Measurements from ENCODE around the gene TAMALIN. TPM values are rescaled to one million over a fixed set of nuclear protein-coding genes. Genes with fewer than 3 reads are reported as not detected.

The TAMALIN gene
- total RNA-seq, 6 experiments from 2014 or later = 0.24 to 1.00 (median 0.69) TPM

DNA sequence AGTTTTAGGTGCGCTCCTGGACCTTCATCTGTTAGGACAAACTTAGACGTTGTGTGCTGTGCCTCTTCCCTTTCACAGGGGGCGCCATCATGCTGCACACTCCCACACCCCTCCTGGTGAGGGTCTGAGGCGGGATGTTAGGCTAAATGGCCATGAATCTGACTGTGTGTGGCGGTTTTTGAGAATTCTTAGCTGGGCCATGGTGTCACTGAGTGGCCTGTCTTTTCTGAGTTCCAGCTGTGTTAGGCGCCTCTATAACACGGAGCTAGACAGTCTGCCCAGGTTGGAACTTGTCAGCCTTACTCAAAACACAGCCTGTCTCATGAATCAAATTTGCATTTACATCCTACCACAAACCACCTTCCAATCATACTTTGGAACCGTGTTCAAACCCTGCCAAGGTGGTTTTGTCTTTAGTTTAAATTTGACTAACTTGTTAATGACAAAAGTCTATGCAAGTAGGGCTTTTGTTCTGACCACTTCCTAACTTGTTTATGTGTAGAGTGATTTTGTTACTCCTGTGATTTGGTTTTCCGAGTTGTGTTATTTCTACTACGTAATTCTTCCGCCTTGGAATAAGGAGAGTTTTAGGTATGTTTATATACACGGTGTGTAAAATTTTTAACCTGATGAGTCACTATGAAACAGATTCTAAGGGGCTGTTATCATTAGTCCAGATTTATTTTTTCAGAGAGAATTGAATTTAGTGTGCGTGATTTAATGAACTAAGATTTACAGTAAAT is 35.7 kb upstream of the TAMALIN start:
- Mint-ChIP-seq H3K9me3 (no peaks in the 10 kb centered on the region), H3K27me3 (ENCODE audit: insufficient read depth) (no peaks in the 10 kb centered on the region), H3K36me3 (ENCODE audit: low read depth) (peaks cover 12% of the 10 kb centered on the region), H3K4me1 (ENCODE audit: low read depth) (peaks cover 65% of the 10 kb centered on the region), H3K27ac (peak overlapping the region; percentile 69), H3K4me3 (peak overlapping the region; percentile 52)
- DNase-seq = peak; percentile 23
- TF ChIP-seq, protein P1, sequence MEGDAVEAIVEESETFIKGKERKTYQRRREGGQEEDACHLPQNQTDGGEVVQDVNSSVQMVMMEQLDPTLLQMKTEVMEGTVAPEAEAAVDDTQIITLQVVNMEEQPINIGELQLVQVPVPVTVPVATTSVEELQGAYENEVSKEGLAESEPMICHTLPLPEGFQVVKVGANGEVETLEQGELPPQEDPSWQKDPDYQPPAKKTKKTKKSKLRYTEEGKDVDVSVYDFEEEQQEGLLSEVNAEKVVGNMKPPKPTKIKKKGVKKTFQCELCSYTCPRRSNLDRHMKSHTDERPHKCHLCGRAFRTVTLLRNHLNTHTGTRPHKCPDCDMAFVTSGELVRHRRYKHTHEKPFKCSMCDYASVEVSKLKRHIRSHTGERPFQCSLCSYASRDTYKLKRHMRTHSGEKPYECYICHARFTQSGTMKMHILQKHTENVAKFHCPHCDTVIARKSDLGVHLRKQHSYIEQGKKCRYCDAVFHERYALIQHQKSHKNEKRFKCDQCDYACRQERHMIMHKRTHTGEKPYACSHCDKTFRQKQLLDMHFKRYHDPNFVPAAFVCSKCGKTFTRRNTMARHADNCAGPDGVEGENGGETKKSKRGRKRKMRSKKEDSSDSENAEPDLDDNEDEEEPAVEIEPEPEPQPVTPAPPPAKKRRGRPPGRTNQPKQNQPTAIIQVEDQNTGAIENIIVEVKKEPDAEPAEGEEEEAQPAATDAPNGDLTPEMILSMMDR (IDR thresholded peaks at IDR 0.05) = peak; percentile 76

DNA sequence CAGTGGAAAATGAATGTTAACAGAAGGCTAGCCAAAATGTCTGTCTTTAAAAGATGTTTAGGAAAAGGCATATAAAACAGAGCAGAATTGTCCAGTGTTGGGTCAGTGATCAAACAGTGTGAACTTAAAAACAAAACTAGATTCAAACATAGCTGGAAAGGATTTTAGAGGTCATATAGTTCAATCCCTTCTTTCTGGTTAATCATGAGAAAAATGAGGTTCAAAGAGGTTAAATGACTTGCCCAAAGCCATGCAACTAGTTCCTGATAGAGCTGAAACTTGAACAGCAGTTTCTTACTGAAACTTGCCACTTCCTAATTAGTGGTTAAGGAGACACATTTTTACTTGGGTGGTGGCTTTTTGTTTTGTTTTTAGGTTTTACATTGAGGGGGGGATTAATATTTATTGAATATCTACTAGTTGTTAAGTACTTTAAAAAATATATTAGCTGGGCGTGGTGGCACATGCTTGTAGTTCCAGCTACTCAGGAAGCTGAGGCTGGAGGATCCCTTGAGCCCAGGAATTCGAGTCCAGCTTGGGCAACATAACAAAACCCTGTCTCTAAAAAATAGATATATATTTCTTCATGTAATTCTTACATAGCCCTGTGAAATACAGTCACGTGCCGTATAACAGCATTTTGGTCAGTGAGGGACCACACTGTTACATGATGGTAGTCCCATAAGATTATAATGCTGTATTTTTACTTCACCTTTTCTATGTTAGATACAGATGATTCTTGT is 34.9 kb upstream of the TAMALIN start:
- H3K27ac Mint-ChIP-seq = peak overlapping the region; percentile 69

DNA sequence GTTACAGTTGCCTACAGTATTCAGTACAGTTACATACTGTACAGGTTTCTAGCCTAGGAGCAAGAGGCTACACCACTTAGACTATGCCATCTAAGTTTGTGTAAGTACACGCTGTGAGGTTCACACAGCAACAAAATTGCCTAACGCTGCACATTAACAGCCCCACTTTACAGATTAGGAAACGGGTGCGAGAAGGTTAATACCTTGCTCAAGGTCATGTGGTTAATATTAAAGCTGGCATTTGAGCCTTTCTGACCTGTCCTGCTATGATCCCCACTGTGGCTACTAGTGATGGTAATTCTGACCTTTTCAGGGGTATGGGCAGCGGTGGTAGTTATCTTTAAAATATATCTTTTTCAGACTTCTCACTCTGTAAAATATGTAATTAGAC is 34.3 kb upstream of the TAMALIN start:
- TF ChIP-seq, protein P1 (IDR thresholded peaks at IDR 0.05) = no peak
- DNase-seq = no peak
- Mint-ChIP-seq H3K4me1 (ENCODE audit: low read depth) (peaks cover 78% of the 10 kb centered on the region), H3K36me3 (ENCODE audit: low read depth) (peaks cover 20% of the 10 kb centered on the region), H3K4me3 (no peak overlapping the region), H3K27ac (peak overlapping the region; percentile 69; the same call in 1 of the 2 replicates), H3K27me3 (ENCODE audit: insufficient read depth) (no peaks in the 10 kb centered on the region), H3K9me3 (no peaks in the 10 kb centered on the region)

More for the DNA sequence above, 34.9 kb upstream of the TAMALIN start:
- Mint-ChIP-seq H3K9me3 (no peaks in the 10 kb centered on the region), H3K4me1 (ENCODE audit: low read depth) (peaks cover 73% of the 10 kb centered on the region), H3K27me3 (ENCODE audit: insufficient read depth) (no peaks in the 10 kb centered on the region), H3K4me3 (peak overlapping the region; percentile 52), H3K36me3 (ENCODE audit: low read depth) (peaks cover 19% of the 10 kb centered on the region)
- no peak for DNase-seq
- TF ChIP-seq, protein P1 (IDR thresholded peaks at IDR 0.05) = no peak

- Mint-ChIP-seq H3K9me3 (no peaks in the 10 kb centered on the region), H3K27ac (peak overlapping the region; percentile 13; the same call in 1 of the 2 replicates), H3K27me3 (ENCODE audit: insufficient read depth) (no peaks in the 10 kb centered on the region), H3K4me1 (ENCODE audit: low read depth) (peaks cover 83% of the 10 kb centered on the region), H3K4me3 (peak overlapping the region; percentile 14; the same call in 1 of the 2 replicates), H3K36me3 (ENCODE audit: low read depth) (peaks cover 20% of the 10 kb centered on the region)
- DNase-seq = no peak
- TF ChIP-seq, protein P1 (IDR thresholded peaks at IDR 0.05) = no peak
These were observed 33.9 kb upstream of the TAMALIN start for GRCh38 chr12:51972849-51973273.

- DNase-seq = no peak
- Mint-ChIP-seq H3K36me3 (ENCODE audit: low read depth) (peaks cover 20% of the 10 kb centered on the region), H3K27ac (peak overlapping the region; percentile 13), H3K9me3 (no peaks in the 10 kb centered on the region), H3K4me3 (no peak overlapping the region), H3K4me1 (ENCODE audit: low read depth) (peaks cover 90% of the 10 kb centered on the region), H3K27me3 (ENCODE audit: insufficient read depth) (no peaks in the 10 kb centered on the region)
- TF ChIP-seq, protein P1 (IDR thresholded peaks at IDR 0.05) = no peak
These were observed 33.2 kb upstream of the TAMALIN start for GRCh38 chr12:51973560-51973959.
